ENCODE measurements around the gene BRD9. TPM values are rescaled to one million over a fixed set of nuclear protein-coding genes. Genes with fewer than 3 reads are reported as not detected.

The BRD9 gene
- total RNA-seq, 6 experiments from 2014 or later: 10.7 to 16.7 (median 13.8) TPM

DNA sequence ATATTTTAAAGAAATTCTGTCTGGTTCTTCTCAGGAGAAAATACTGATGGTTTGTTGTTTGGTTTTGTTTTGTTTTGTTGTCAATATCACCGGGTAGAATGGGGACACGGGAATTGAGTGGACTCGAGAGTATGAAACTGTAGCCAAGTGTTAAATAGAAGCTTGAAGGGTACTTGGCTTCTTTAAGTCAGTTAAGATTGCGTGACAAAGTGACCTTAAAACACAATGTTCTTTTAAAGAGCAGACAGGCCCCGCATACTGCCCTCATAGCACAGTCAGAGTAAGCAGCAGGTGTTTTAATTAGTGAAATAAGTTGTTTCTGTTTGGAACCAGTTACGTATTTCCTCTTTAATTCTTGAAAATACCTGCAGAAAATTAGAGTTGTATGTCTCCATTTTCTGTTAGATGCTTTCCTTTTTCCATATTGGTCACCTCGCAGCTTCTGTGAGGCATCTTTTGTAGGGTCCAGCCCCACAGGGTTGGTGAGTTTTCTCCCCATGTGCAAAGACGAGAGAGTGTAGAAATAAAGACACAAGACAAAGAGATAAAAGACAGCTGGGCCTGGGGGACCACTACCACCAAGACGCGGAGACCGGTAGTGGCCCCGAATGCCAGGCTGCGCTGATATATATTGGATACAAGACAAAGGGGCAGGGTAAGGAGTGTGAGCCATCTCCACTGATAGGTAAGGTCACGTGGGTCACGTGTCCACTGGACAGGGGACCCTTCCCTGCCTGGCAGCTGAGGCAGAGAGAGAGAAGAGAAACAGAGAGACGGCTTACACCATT, 9.7 kb upstream of the BRD9 start:
- no peaks in the 10 kb centered on the region for H3K9me3 ChIP-seq
- no peaks in the 10 kb centered on the region for H3K4me1 ChIP-seq
- TF ChIP-seq CTCF (IDR thresholded peaks at IDR 0.05): no peak
- TF ChIP-seq POLR2A (IDR thresholded peaks at IDR 0.05): no peak
- no peak overlapping the region for H3K4me3 ChIP-seq
- H3K27ac ChIP-seq: no peak overlapping the region
- H3K36me3 ChIP-seq: no peaks in the 10 kb centered on the region
- no peak for ATAC-seq
- no peaks in the 10 kb centered on the region for H3K27me3 ChIP-seq
- DNase-seq: no peak
- 82% methylated on average over 13 of the region's 16 CpGs for WGBS (ENCODE audit: insufficient coverage, low coverage, low lambda C conversion rate, missing lambda C conversion rate)
- intact Hi-C loops (cut with DNase I): no loop called here

- ATAC-seq: no peak
These were observed 8.2 kb upstream of the BRD9 start for GRCh38 chr5:900781-901180.

GRCh38 chr5:893711-894110, 1.1 kb upstream of the BRD9 start:
- Histone ChIP-seq H3K27me3 (no peaks in the 10 kb centered on the region), H3K27ac (no peak overlapping the region), H3K36me3 (peaks cover 0 to 15% (median 4%) of the 10 kb centered on the region in 4 donors), H3K9me3 (no peaks in the 10 kb centered on the region), H3K4me1 (peaks cover 0 to 9% (median 0%) of the 10 kb centered on the region in 4 donors), H3K4me3 (no peak overlapping the region)
- DNase-seq (no peak), ATAC-seq (no peak)
- no CpG with 5 or more reads among the region's 9 CpGs for WGBS (ENCODE audit: insufficient coverage, low coverage, low lambda C conversion rate, missing lambda C conversion rate)
- intact Hi-C loops (cut with DNase I): no loop called here
- TF ChIP-seq CTCF (IDR thresholded peaks at IDR 0.05): no peak
- no peak for TF ChIP-seq POLR2A (IDR thresholded peaks at IDR 0.05)

More at GRCh38 chr5:900781-901180, 8.2 kb upstream of the BRD9 start:
- no peak overlapping the region for H3K27ac ChIP-seq
- H3K36me3 ChIP-seq: no peaks in the 10 kb centered on the region
- 87% methylated on average over 3 of the region's 4 CpGs for WGBS (ENCODE audit: insufficient coverage, low coverage, low lambda C conversion rate, missing lambda C conversion rate)
- intact Hi-C loops (cut with DNase I): no loop called here
- no peaks in the 10 kb centered on the region for H3K27me3 ChIP-seq
- no peaks in the 10 kb centered on the region for H3K4me1 ChIP-seq
- TF ChIP-seq POLR2A (IDR thresholded peaks at IDR 0.05) (no peak), CTCF (IDR thresholded peaks at IDR 0.05) (no peak)
- no peak for DNase-seq
- H3K9me3 ChIP-seq: no peaks in the 10 kb centered on the region
- no peak overlapping the region for H3K4me3 ChIP-seq

DNA sequence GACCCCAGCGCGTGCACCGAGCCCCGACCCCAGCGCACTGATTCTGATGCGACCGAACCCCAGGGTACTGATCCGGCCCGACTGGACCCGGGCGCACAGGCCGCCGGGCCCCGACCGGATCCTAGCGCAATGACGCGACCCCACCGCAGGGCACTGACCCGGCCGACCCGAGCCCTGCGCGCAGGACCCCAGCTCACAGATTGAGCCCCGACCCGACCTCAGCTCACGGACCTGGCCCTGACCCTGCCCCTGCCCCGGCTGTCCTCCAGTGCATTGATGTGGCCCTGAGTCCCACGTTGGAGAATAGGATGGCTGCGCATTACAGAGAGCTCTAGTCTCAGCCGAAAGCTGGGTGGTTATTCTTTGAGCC, 521 bp upstream of the BRD9 start:
- peak overlapping the region; percentile 79 to 86 (median 82) for H3K4me3 ChIP-seq
- peaks cover 0 to 9% (median 0%) of the 10 kb centered on the region in 4 donors for H3K4me1 ChIP-seq
- H3K27me3 ChIP-seq: no peaks in the 10 kb centered on the region
- WGBS (ENCODE audit: insufficient coverage, low coverage, low lambda C conversion rate, missing lambda C conversion rate): 0% methylated on average over 1 of the region's 31 CpGs
- H3K9me3 ChIP-seq: no peaks in the 10 kb centered on the region
- no peak overlapping the region for H3K27ac ChIP-seq
- ATAC-seq (no peak), DNase-seq (no peak)
- no peak for TF ChIP-seq POLR2A (IDR thresholded peaks at IDR 0.05)
- TF ChIP-seq CTCF (IDR thresholded peaks at IDR 0.05): no peak
- intact Hi-C loops (cut with DNase I): no loop called here
- peaks cover under 1 to 21% (median 10%) of the 10 kb centered on the region in 4 donors for H3K36me3 ChIP-seq

Data from right lobe of liver (tissue), 6 donors.